SK-N-SH treated with all-trans-retinoic acid at 6 μM for 48 hours (cell line): Measurements from ENCODE around the gene ROPN1L.

Source experiments
- ATAC-seq: fragments of 200-7000 bp; cut with Tn5 transposase; 3 replicates; pipeline ENCODE4 v1.9.1; 2020; ENCODE audit warnings: mild to moderate bottlenecking, moderate library complexity
- ARNTL ChIP-seq: fragments of 450-650 bp; formaldehyde crosslinking; IDR thresholded peaks from 2 replicates; pipeline ENCODE4 v1.5.0; 2020; ENCODE audit warnings: low read depth, mild to moderate bottlenecking, moderate library complexity, borderline replicate concordance
- BACH2 ChIP-seq: fragments of 250-450 bp; sonication (Bioruptor Pico); IDR thresholded peaks from 2 replicates; pipeline ENCODE4 v1.9.0; 2021; ENCODE audit warnings: mild to moderate bottlenecking, borderline replicate concordance
- CREB5 ChIP-seq: fragments of 250-450 bp; sonication (Bioruptor Pico); IDR thresholded peaks from 2 replicates; pipeline ENCODE4 v1.5.1; 2020; ENCODE audit warnings: low read depth, mild to moderate bottlenecking, moderate library complexity
- CSDC2 ChIP-seq: fragments of 250-450 bp; sonication (Bioruptor Pico); IDR thresholded peaks from 2 replicates; pipeline ENCODE4 v1.5.0; 2020; ENCODE audit warnings: mild to moderate bottlenecking, moderate library complexity
- CSRNP3 ChIP-seq: fragments of 250-450 bp; sonication (Bioruptor Pico); IDR thresholded peaks from 2 replicates; pipeline ENCODE4 v1.5.1; 2021; ENCODE audit warnings: mild to moderate bottlenecking, moderate library complexity
- ESRRG ChIP-seq: fragments of 250-450 bp; sonication (Bioruptor Pico); IDR thresholded peaks from 2 replicates; pipeline ENCODE4 v1.6.1; 2021; ENCODE audit warnings: mild to moderate bottlenecking
- GLIS3 ChIP-seq: fragments of 250-450 bp; sonication (Bioruptor Pico); IDR thresholded peaks from 2 replicates; pipeline ENCODE4 v1.5.0; 2020; ENCODE audit warnings: mild to moderate bottlenecking, moderate library complexity
- ISL1 ChIP-seq: fragments of 250-450 bp; sonication (Bioruptor Pico); IDR thresholded peaks from 2 replicates; pipeline ENCODE4 v2.1.2; 2022; ENCODE audit warnings: mild to moderate bottlenecking, moderate library complexity
- OSR1 ChIP-seq: fragments of 250-450 bp; sonication (Bioruptor Pico); IDR thresholded peaks from 2 replicates; pipeline ENCODE4 v1.8.0; 2022; ENCODE audit warnings: moderate library complexity, mild to moderate bottlenecking, inconsistent platforms
- POU6F1 ChIP-seq: fragments of 250-450 bp; sonication (Bioruptor Pico); IDR thresholded peaks from 2 replicates; pipeline ENCODE4 v1.8.0; 2021; ENCODE audit warnings: low read depth, mild to moderate bottlenecking, moderate library complexity, borderline replicate concordance
- PPARA ChIP-seq: fragments of 250-450 bp; sonication (Bioruptor Pico); IDR thresholded peaks from 2 replicates; pipeline ENCODE4 v1.5.0; 2020; ENCODE audit warnings: mild to moderate bottlenecking, borderline replicate concordance
- RARB ChIP-seq: fragments of 250-450 bp; sonication (Bioruptor Pico); IDR thresholded peaks from 2 replicates; pipeline ENCODE4 v1.8.0; 2021; ENCODE audit warnings: mild to moderate bottlenecking, moderate library complexity
- SNAI2 ChIP-seq: fragments of 250-450 bp; sonication (Bioruptor Pico); IDR thresholded peaks from 2 replicates; pipeline ENCODE4 v1.5.0; 2020; ENCODE audit warnings: mild to moderate bottlenecking, moderate library complexity
- TCF4 ChIP-seq: fragments of 250-450 bp; sonication (Bioruptor Pico); IDR thresholded peaks from 2 replicates; pipeline ENCODE4 v1.8.0; 2021; ENCODE audit warnings: mild to moderate bottlenecking, moderate library complexity, borderline replicate concordance
- TOX ChIP-seq: fragments of 250-450 bp; sonication (Bioruptor Pico); IDR thresholded peaks from 2 replicates; pipeline ENCODE4 v1.8.0; 2021; ENCODE audit warnings: mild to moderate bottlenecking, moderate library complexity, borderline replicate concordance
- TSHZ2 ChIP-seq: fragments of 250-450 bp; sonication (Bioruptor Pico); IDR thresholded peaks from 2 replicates; pipeline ENCODE4 v1.5.0; 2020; ENCODE audit warnings: mild to moderate bottlenecking, moderate library complexity
- ZC3H10 ChIP-seq: fragments of 250-450 bp; sonication (Bioruptor Pico); IDR thresholded peaks from 2 replicates; pipeline ENCODE4 v1.5.1; 2021; ENCODE audit warnings: mild to moderate bottlenecking, moderate library complexity
- ZFP3 ChIP-seq: fragments of 250-450 bp; sonication (Bioruptor Pico); IDR thresholded peaks from 2 replicates; pipeline ENCODE4 v1.5.0; 2020; ENCODE audit warnings: mild to moderate bottlenecking, moderate library complexity
- ZFP30 ChIP-seq: fragments of 450-650 bp; formaldehyde crosslinking; IDR thresholded peaks from 2 replicates; pipeline ENCODE4 v1.5.0; 2022; ENCODE audit warnings: mild to moderate bottlenecking, moderate library complexity
- ZNF565 ChIP-seq: fragments of 450-650 bp; formaldehyde crosslinking; conservative IDR thresholded peaks from 2 replicates; pipeline ENCODE4 v1.5.0; 2020; ENCODE audit warnings: low read depth, mild to moderate bottlenecking, moderate library complexity
- ZNF70 ChIP-seq: fragments of 450-650 bp; formaldehyde crosslinking; IDR thresholded peaks from 2 replicates; pipeline ENCODE4 v1.5.0; 2020; ENCODE audit warnings: mild to moderate bottlenecking, moderate library complexity
- ZNF8 ChIP-seq: fragments of 450-650 bp; formaldehyde crosslinking; IDR thresholded peaks from 2 replicates; pipeline ENCODE4 v1.5.0; 2020; ENCODE audit warnings: mild to moderate bottlenecking, moderate library complexity
- TF ChIP-seq, protein P1 (sequence below): fragments of 250-450 bp; sonication (Bioruptor Pico); IDR thresholded peaks from 2 replicates; pipeline ENCODE4 v1.8.0; 2020; ENCODE audit warnings: mild to moderate bottlenecking, moderate library complexity, borderline replicate concordance

Gene ROPN1L

DNA sequence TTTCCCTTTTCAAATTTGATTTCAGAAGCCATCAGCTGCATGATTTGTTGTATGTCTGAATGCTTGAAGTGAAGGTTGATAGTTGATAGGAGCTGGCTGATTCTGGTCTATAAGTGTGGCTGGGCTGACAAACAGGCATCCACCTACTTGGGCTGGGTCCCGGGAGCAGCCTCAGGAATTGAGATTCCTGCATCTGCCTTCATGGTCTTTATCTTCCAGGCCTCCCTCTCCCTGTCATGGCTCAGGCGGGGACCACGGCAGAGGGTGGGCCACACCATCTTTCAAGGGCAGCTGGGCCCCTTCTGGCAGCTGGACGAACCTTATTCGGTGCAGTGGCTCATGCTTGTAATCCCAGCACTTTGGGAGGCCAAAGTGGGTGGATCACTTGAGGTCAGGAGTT, 55.9 kb downstream of the ROPN1L start (continued):
- TF ChIP-seq CSDC2 (CRISPR knock-in tag) (no peak), TOX (CRISPR knock-in tag) (no peak), TCF4 (no peak)

DNA sequence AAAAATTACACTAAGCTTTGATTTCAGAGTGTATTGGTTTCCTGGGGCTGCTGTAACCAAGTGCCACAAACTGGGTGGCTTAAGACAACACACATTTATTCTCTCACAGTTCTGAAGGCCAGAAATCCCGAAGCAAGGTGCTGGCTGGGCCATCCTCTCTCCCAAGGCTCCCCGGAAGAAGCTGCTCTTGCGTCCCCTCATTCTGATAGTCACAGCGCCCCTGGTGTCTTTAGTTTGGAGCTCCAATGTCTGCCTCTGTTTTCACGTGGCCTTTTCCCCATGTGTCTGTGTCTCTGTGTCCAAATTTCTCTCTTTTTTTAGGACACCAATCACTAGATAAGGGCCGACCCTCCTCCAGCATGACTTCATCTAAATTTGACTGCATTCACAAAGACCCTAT, 56.7 kb downstream of the ROPN1L start:
- no peak for TF ChIP-seq ISL1 (CRISPR knock-in tag)
- TF ChIP-seq CSRNP3 (CRISPR knock-in tag): no peak
- TF ChIP-seq PPARA (CRISPR knock-in tag): no peak
- TF ChIP-seq RARB: no peak
- TF ChIP-seq ZNF565: no peak
- no peak for TF ChIP-seq ESRRG (CRISPR knock-in tag)
- no peak for TF ChIP-seq TOX (CRISPR knock-in tag)
- TF ChIP-seq BACH2 (CRISPR knock-in tag): no peak
- no peak for TF ChIP-seq ZFP3 (CRISPR knock-in tag)
- no peak for TF ChIP-seq OSR1 (CRISPR knock-in tag)
- no peak for TF ChIP-seq ARNTL (CRISPR knock-in tag)
- no peak for TF ChIP-seq SNAI2 (CRISPR knock-in tag)
- TF ChIP-seq CSDC2 (CRISPR knock-in tag): no peak
- TF ChIP-seq ZNF8 (CRISPR knock-in tag): no peak
- TF ChIP-seq ZFP30: no peak
- TF ChIP-seq, protein P1, sequence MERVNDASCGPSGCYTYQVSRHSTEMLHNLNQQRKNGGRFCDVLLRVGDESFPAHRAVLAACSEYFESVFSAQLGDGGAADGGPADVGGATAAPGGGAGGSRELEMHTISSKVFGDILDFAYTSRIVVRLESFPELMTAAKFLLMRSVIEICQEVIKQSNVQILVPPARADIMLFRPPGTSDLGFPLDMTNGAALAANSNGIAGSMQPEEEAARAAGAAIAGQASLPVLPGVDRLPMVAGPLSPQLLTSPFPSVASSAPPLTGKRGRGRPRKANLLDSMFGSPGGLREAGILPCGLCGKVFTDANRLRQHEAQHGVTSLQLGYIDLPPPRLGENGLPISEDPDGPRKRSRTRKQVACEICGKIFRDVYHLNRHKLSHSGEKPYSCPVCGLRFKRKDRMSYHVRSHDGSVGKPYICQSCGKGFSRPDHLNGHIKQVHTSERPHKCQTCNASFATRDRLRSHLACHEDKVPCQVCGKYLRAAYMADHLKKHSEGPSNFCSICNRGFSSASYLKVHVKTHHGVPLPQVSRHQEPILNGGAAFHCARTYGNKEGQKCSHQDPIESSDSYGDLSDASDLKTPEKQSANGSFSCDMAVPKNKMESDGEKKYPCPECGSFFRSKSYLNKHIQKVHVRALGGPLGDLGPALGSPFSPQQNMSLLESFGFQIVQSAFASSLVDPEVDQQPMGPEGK (CRISPR knock-in tag): no peak
- no peak for TF ChIP-seq CREB5 (CRISPR knock-in tag)
- TF ChIP-seq TSHZ2 (CRISPR knock-in tag): no peak
- TF ChIP-seq ZC3H10 (CRISPR knock-in tag): no peak
- ATAC-seq: no peak

- no peak for ATAC-seq
- TF ChIP-seq ZFP3 (CRISPR knock-in tag) (no peak), ZC3H10 (CRISPR knock-in tag) (no peak)
Measured at GRCh38 chr5:10499066-10499465, 57.4 kb downstream of the ROPN1L start.

DNA sequence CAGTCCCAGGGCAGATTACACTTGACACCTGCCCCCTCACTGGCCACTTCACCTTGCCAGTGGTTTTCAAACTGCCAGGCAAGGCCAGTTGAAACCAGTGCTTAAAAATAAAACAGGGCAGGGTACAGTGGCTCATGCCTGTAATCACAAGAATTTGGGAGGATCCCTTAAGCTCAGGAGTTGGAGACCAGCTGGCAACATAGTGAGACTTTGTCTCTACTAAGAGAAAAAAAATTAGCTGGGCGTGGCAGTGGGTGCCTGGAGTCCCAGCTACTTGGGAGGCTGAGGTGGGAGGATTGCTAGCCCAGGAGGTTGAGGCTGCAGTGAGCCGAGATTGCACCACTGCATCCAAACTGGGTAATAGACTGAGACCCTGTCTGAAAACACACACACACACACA, 58.1 kb downstream of the ROPN1L start:
- TF ChIP-seq PPARA (CRISPR knock-in tag) (no peak), ZC3H10 (CRISPR knock-in tag) (no peak), RARB (no peak), TSHZ2 (CRISPR knock-in tag) (no peak), ZNF8 (CRISPR knock-in tag) (no peak), TOX (CRISPR knock-in tag) (no peak), POU6F1 (CRISPR knock-in tag) (no peak), CSDC2 (CRISPR knock-in tag) (no peak), ZNF70 (CRISPR knock-in tag) (no peak), GLIS3 (CRISPR knock-in tag) (no peak), BACH2 (CRISPR knock-in tag) (no peak), TCF4 (no peak)
- TF ChIP-seq, all 23 proteins: peak for 0
- ATAC-seq: no peak
